Neuronal stem cell (in vitro differentiated cells): ENCODE results near the gene ACER1.

Experiments
- DNase-seq: peaks from one replicate; pipeline ENCODE4 v3.0.0-alpha.2; 2013; ENCODE audit warnings: low spot score
- H2AFZ ChIP-seq: one replicate; pipeline ENCODE4 v1.6.1; 2013; ENCODE audit warnings: mild to moderate bottlenecking, low read length, inconsistent platforms
- H2AK5ac ChIP-seq: 2 replicates; pipeline ENCODE4 v1.6.1; 2013; ENCODE audit warnings: low read depth, mild to moderate bottlenecking, inconsistent platforms, low read length, moderate library complexity, mixed read lengths
- H2BK120ac ChIP-seq: 2 replicates; pipeline ENCODE4 v1.6.1; 2013; ENCODE audit warnings: low read depth, mild to moderate bottlenecking, inconsistent platforms, low read length, moderate library complexity, mixed read lengths
- H2BK12ac ChIP-seq: one replicate; pipeline ENCODE4 v1.6.1; 2013; ENCODE audit warnings: low read length, inconsistent platforms
- H2BK15ac ChIP-seq: 2 replicates; pipeline ENCODE4 v1.6.1; 2013; ENCODE audit warnings: mild to moderate bottlenecking, low read length, inconsistent platforms, mixed read lengths
- H2BK5ac ChIP-seq: one replicate; pipeline ENCODE4 v1.6.1; 2013; ENCODE audit warnings: inconsistent platforms, mild to moderate bottlenecking, low read length, moderate library complexity
- H3K14ac ChIP-seq: one replicate; pipeline ENCODE4 v1.6.1; 2013; ENCODE audit warnings: low read length, inconsistent platforms
- H3K18ac ChIP-seq: 2 replicates; pipeline ENCODE4 v1.6.1; 2013; ENCODE audit warnings: low read length, inconsistent platforms
- H3K23ac ChIP-seq: 2 replicates; pipeline ENCODE4 v1.6.1; 2013; ENCODE audit warnings: low read depth, mild to moderate bottlenecking, mixed read lengths, low read length, inconsistent platforms; ENCODE audit not compliant: poor library complexity
- H3K27ac ChIP-seq: replicated peaks from 3 replicates; pipeline ENCODE4 v1.5.1; 2013; ENCODE audit warnings: low read length, inconsistent platforms
- H3K27me3 ChIP-seq, 3 experiments: 2 replicates each; pipeline ENCODE4 v1.6.1; 2013; ENCODE audit warnings: low read length in 3 of 3, mild to moderate bottlenecking in 2 of 3, inconsistent platforms in 1 of 3, low read depth in 1 of 3, mixed read lengths in 1 of 3, moderate library complexity in 1 of 3; ENCODE audit not compliant: control insufficient read depth in 3 of 3, insufficient read depth in 3 of 3
- H3K36me3 ChIP-seq, 2 donors: replicated peaks in 1 of 2; 2 replicates each; pipeline ENCODE4 v1.6.1; 2013; ENCODE audit warnings: low read length in 2 of 2; ENCODE audit not compliant: control insufficient read depth in 2 of 2, insufficient read depth in 2 of 2
- H3K4ac ChIP-seq: 2 replicates; pipeline ENCODE4 v1.6.1; 2013; ENCODE audit warnings: inconsistent platforms, mild to moderate bottlenecking, low read length, moderate library complexity
- H3K4me1 ChIP-seq, 2 donors: 1 replicate in 1 of 2; 2 replicates in 1 of 2; pipeline ENCODE4 v1.6.1; 2013; ENCODE audit warnings: low read length in 2 of 2, low read depth in 1 of 2; ENCODE audit not compliant: control insufficient read depth in 2 of 2, insufficient read depth in 1 of 2
- H3K4me2 ChIP-seq: one replicate; pipeline ENCODE4 v1.6.1; 2013; ENCODE audit warnings: mild to moderate bottlenecking, low read length, inconsistent platforms; ENCODE audit not compliant: insufficient read depth, poor library complexity, severe bottlenecking
- H3K4me3 ChIP-seq, 2 donors: 2 replicates each; pipeline ENCODE4 v1.5.1; 2013; ENCODE audit warnings: low read length in 2 of 2, mild to moderate bottlenecking in 2 of 2, inconsistent platforms in 1 of 2, moderate library complexity in 1 of 2
- H3K79me1 ChIP-seq: one replicate; pipeline ENCODE4 v1.6.1; 2013; ENCODE audit warnings: low read depth, mild to moderate bottlenecking, inconsistent platforms, low read length, moderate library complexity
- H3K9ac ChIP-seq: one replicate; pipeline ENCODE4 v1.6.1; 2013; ENCODE audit warnings: mild to moderate bottlenecking, low read depth, low read length, inconsistent platforms; ENCODE audit not compliant: poor library complexity
- H3K9me3 ChIP-seq, 2 donors: replicated peaks in 1 of 2; 2 replicates each; pipeline versions ENCODE3 to v1.6.1; 2013; ENCODE audit warnings: low read length in 2 of 2, mild to moderate bottlenecking in 2 of 2, inconsistent platforms in 1 of 2, low read depth in 1 of 2, mixed read lengths in 1 of 2, moderate library complexity in 1 of 2; ENCODE audit not compliant: control insufficient read depth in 2 of 2, insufficient read depth in 1 of 2
- H4K8ac ChIP-seq: one replicate; pipeline ENCODE4 v1.6.1; 2013; ENCODE audit warnings: low read depth, mild to moderate bottlenecking, inconsistent platforms, low read length, moderate library complexity
- H4K91ac ChIP-seq: one replicate; pipeline ENCODE4 v1.6.1; 2013; ENCODE audit warnings: low read length, low read depth, mild to moderate bottlenecking, inconsistent platforms; ENCODE audit not compliant: poor library complexity
- WGBS, 2 donors: extraction: QIAGEN DNeasy Blood & Tissue Kit; methylation state at CpG; one replicate each; pipeline ENCODE4 v1.1.7; 2013; ENCODE audit warnings: missing lambda C conversion rate in 2 of 2, mixed read lengths in 1 of 2; ENCODE audit not compliant: insufficient read length in 2 of 2, insufficient replicate concordance in 1 of 2; ENCODE audit errors: extremely low coverage in 2 of 2; 5-methylcytosine and 5-hydroxymethylcytosine counted together

ACER1 gene

GRCh38 chr19:6263735-6264444 is 69.5 kb downstream of the ACER1 start:
- H3K4me3 ChIP-seq, result peak overlapping the region in 1 of 2 donors; percentile 12
- H3K23ac ChIP-seq, result no peak overlapping the region
- H4K8ac ChIP-seq, result no peak overlapping the region
- H3K14ac ChIP-seq, result peak overlapping the region; percentile 64
- peaks cover 14% of the 10 kb centered on the region for H3K79me1 ChIP-seq
- no peak overlapping the region for H2BK15ac ChIP-seq
- H3K9ac ChIP-seq, result peak overlapping the region; percentile 65
- no peak overlapping the region for H2BK120ac ChIP-seq
- no peaks in the 10 kb centered on the region for H3K27me3 ChIP-seq
- no peaks in the 10 kb centered on the region for H3K9me3 ChIP-seq
- H2BK12ac ChIP-seq, result no peak overlapping the region
- no CpG with 5 or more reads among the region's 18 CpGs for WGBS, 2 donors
- H3K4me2 ChIP-seq, result no peak overlapping the region
- H3K4ac ChIP-seq, result no peak overlapping the region
- H2AFZ ChIP-seq, result no peak overlapping the region
- DNase-seq, result no peak
- no peak overlapping the region for H2AK5ac ChIP-seq
- peaks cover 28 to 95% of the 10 kb centered on the region in 2 donors for H3K36me3 ChIP-seq
- peak overlapping the region; percentile 93 for H2BK5ac ChIP-seq
- peaks cover 0 to 7% of the 10 kb centered on the region in 2 donors for H3K4me1 ChIP-seq
- peak overlapping the region; percentile 63 for H3K27ac ChIP-seq
- H3K18ac ChIP-seq, result peak overlapping the region; percentile 89
- no peak overlapping the region for H4K91ac ChIP-seq

- no peak overlapping the region for H2AK5ac ChIP-seq
- H4K8ac ChIP-seq, result no peak overlapping the region
- H3K4me1 ChIP-seq, result peaks cover 0 to 7% of the 10 kb centered on the region in 2 donors
- H4K91ac ChIP-seq, result no peak overlapping the region
- H3K14ac ChIP-seq, result no peak overlapping the region
- no peak overlapping the region for H2BK12ac ChIP-seq
- H2BK120ac ChIP-seq, result no peak overlapping the region
- peak overlapping the region; percentile 93 for H2BK5ac ChIP-seq
- H3K79me1 ChIP-seq, result peaks cover 14% of the 10 kb centered on the region
- H3K9ac ChIP-seq, result peak overlapping the region; percentile 65
- H3K27ac ChIP-seq, result peak overlapping the region; percentile 63
- no peak overlapping the region for H2AFZ ChIP-seq
- H3K4ac ChIP-seq, result no peak overlapping the region
- peak overlapping the region; percentile 13 for H3K23ac ChIP-seq
- DNase-seq, result no peak
- H2BK15ac ChIP-seq, result no peak overlapping the region
- H3K36me3 ChIP-seq, result peaks cover 30 to 95% of the 10 kb centered on the region in 2 donors
- H3K9me3 ChIP-seq, result no peaks in the 10 kb centered on the region
- WGBS, 2 donors, result no CpG with 5 or more reads among the region's 12 CpGs
- H3K4me2 ChIP-seq, result no peak overlapping the region
- peak overlapping the region; percentile 89 for H3K18ac ChIP-seq
- no peaks in the 10 kb centered on the region for H3K27me3 ChIP-seq
- H3K4me3 ChIP-seq, result peak overlapping the region in 1 of 2 donors; percentile 12
Observed at GRCh38 chr19:6263306-6263705, 70.1 kb downstream of the ACER1 start.

GRCh38 chr19:6262519-6262918 is 70.9 kb downstream of the ACER1 start:
- H3K9ac ChIP-seq, result no peak overlapping the region
- H2BK12ac ChIP-seq, result no peak overlapping the region
- peaks cover 29 to 95% of the 10 kb centered on the region in 2 donors for H3K36me3 ChIP-seq
- H3K4me3 ChIP-seq, result no peak overlapping the region
- peaks cover 14% of the 10 kb centered on the region for H3K79me1 ChIP-seq
- no peaks in the 10 kb centered on the region for H3K27me3 ChIP-seq
- WGBS, 2 donors, result no CpG with 5 or more reads among the region's 11 CpGs
- no peak overlapping the region for H3K27ac ChIP-seq
- no peak overlapping the region for H2BK15ac ChIP-seq
- H2AFZ ChIP-seq, result no peak overlapping the region
- H4K8ac ChIP-seq, result no peak overlapping the region
- H3K9me3 ChIP-seq, result no peaks in the 10 kb centered on the region
- H2BK120ac ChIP-seq, result no peak overlapping the region
- H3K23ac ChIP-seq, result peak overlapping the region; percentile 34
- no peak overlapping the region for H2BK5ac ChIP-seq
- H2AK5ac ChIP-seq, result no peak overlapping the region
- H3K4ac ChIP-seq, result no peak overlapping the region
- H3K4me2 ChIP-seq, result no peak overlapping the region
- no peak overlapping the region for H3K14ac ChIP-seq
- no peak overlapping the region for H4K91ac ChIP-seq
- H3K4me1 ChIP-seq, result peaks cover 0 to 7% of the 10 kb centered on the region in 2 donors
- H3K18ac ChIP-seq, result no peak overlapping the region
- no peak for DNase-seq

DNA sequence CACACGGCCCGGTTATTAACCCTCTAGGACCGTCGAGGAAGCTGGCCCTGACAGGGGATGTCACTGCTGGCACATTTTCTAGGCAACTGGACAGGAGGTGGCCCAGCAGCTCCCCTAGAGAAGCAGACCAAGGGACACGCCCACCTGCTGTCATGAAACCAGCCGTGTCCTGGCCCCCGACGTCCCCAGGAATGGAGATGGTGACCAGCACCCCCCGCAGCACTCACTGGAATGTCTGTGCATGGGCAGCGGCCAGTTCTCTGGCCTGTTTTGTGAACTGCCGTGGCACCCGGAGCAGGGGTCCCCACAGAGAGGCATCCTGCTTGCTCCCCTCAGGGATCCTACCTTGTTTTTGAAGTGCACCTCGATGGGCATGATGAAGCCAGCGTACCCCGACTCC is 71.5 kb downstream of the ACER1 start:
- Histone ChIP-seq H3K4me1 (peaks cover 0 to 7% of the 10 kb centered on the region in 2 donors), H3K79me1 (peaks cover 14% of the 10 kb centered on the region), H3K27ac (no peak overlapping the region), H2BK120ac (no peak overlapping the region), H3K9me3 (peaks cover 0 to 1% of the 10 kb centered on the region in 2 donors), H2BK15ac (no peak overlapping the region), H3K23ac (no peak overlapping the region), H3K4ac (no peak overlapping the region), H3K14ac (peak overlapping the region; percentile 32), H4K8ac (no peak overlapping the region), H3K9ac (no peak overlapping the region), H2BK12ac (no peak overlapping the region), H2AFZ (no peak overlapping the region), H2AK5ac (no peak overlapping the region), H3K36me3 (peaks cover 27 to 95% of the 10 kb centered on the region in 2 donors), H2BK5ac (no peak overlapping the region), H3K4me3 (no peak overlapping the region), H3K18ac (no peak overlapping the region), H3K27me3 (no peaks in the 10 kb centered on the region), H4K91ac (no peak overlapping the region), H3K4me2 (no peak overlapping the region)
- WGBS, 2 donors, result no CpG with 5 or more reads among the region's 15 CpGs
- DNase-seq, result no peak
